HG02610 (cell line): Measurements from ENCODE around the gene MYO5C.
"Not testable (repeated sequence)": the region's sequence is repeated elsewhere in the genome, so short reads cannot be mapped to it uniquely, and the experiment has no call there.

Experiments
- ATAC-seq: cut with Tn5 transposase; IDR thresholded peaks from one replicate; pipeline ENCODE4 v1.9.1; 2021; ENCODE audit warnings: mild to moderate bottlenecking, moderate library complexity; ENCODE audit not compliant: unreplicated experiment

The MYO5C gene

GRCh38 chr15:52243697-52244555, 51.7 kb downstream of the MYO5C start:
- no peak for ATAC-seq

- no peak for ATAC-seq
Measured at GRCh38 chr15:52243286-52243685, 52.3 kb downstream of the MYO5C start.

- ATAC-seq, result no peak
Measured at GRCh38 chr15:52241489-52241888, 54.1 kb downstream of the MYO5C start.

GRCh38 chr15:52240166-52240565, 55.4 kb downstream of the MYO5C start:
- ATAC-seq, result no peak

GRCh38 chr15:52238989-52239525, 56.5 kb downstream of the MYO5C start:
- ATAC-seq, result not testable (repeated sequence)

- ATAC-seq, result no peak
Measured at GRCh38 chr15:52238149-52238548, 57.5 kb downstream of the MYO5C start.

GRCh38 chr15:52236013-52236412, 59.6 kb downstream of the MYO5C start:
- ATAC-seq, result peak; percentile 53

GRCh38 chr15:52234596-52235541, 60.7 kb downstream of the MYO5C start:
- ATAC-seq, result peak; percentile 35

GRCh38 chr15:52233405-52233804, 62.2 kb downstream of the MYO5C start:
- ATAC-seq, result no peak

GRCh38 chr15:52232327-52232726, 63.3 kb downstream of the MYO5C start:
- ATAC-seq, result peak; percentile 47

GRCh38 chr15:52230073-52230472, 65.5 kb downstream of the MYO5C start:
- no peak for ATAC-seq

GRCh38 chr15:52228921-52229320, 66.7 kb downstream of the MYO5C start:
- ATAC-seq, result peak; percentile 32

GRCh38 chr15:52227456-52227855, 68.1 kb downstream of the MYO5C start:
- peak; percentile 88 for ATAC-seq

- no peak for ATAC-seq
Measured at GRCh38 chr15:52225230-52225629, 70.4 kb downstream of the MYO5C start.

- ATAC-seq, result no peak
Measured at GRCh38 chr15:52224211-52224610, 71.4 kb downstream of the MYO5C start.

GRCh38 chr15:52221730-52222129, 73.9 kb downstream of the MYO5C start:
- ATAC-seq, result no peak

- ATAC-seq, result no peak
Measured at GRCh38 chr15:52220937-52221660, 74.5 kb downstream of the MYO5C start.

- no peak for ATAC-seq
Measured at GRCh38 chr15:52220251-52220650, 75.4 kb downstream of the MYO5C start.

- no peak for ATAC-seq
Measured at GRCh38 chr15:52218816-52219215, 76.8 kb downstream of the MYO5C start.

- no peak for ATAC-seq
Measured at GRCh38 chr15:52218371-52218770, 77.2 kb downstream of the MYO5C start.

GRCh38 chr15:52217186-52217585, 78.4 kb downstream of the MYO5C start:
- no peak for ATAC-seq
